Endothelial cell of umbilical vein (primary cell): Measurements from ENCODE around the gene BANF2. TPM values are rescaled to one million over a fixed set of nuclear protein-coding genes. Genes with fewer than 3 reads are reported as not detected.

Source experiments
- BruUV-seq: library from RNA; stranded (reverse); fragments of 400-500 nt; replicated peaks from 2 replicates; lab custom pipeline; 2021; lab: Mats Ljungman, UMichigan
- CTCF ChIA-PET: fragments of 300-600, 350-600 bp; sonication (Branson Sonifier 250); formaldehyde crosslinking; loops from one replicate; lab custom pipeline; 2021; ENCODE audit warnings: antibody characterized with exemption, inconsistent platforms; lab: Charles Lee
- POLR2A ChIA-PET: fragments of 300-600, 350-600 bp; sonication (Branson Sonifier 250); formaldehyde crosslinking; loops from one replicate; lab custom pipeline; 2021; ENCODE audit warnings: antibody characterized with exemption, inconsistent platforms; lab: Charles Lee
- DNase-seq: peaks from one replicate; pipeline ENCODE4 v3.0.0-alpha.2; 2011; ENCODE audit warnings: low read depth, low spot score
- FAIRE-seq: peaks from 2 replicates; lab custom pipeline; 2011; peaks lifted over from hg19 to GRCh38; lab: Jason Lieb, UNC
- H2AFZ ChIP-seq: 2 replicates; pipeline ENCODE4 v1.6.0; 2012; ENCODE audit warnings: low read depth, low read length, control low read depth, inconsistent platforms
- H3K27ac ChIP-seq: 2 replicates; pipeline ENCODE4 v1.5.1; 2011; ENCODE audit warnings: low read depth, mild to moderate bottlenecking, control low read depth, low read length, moderate library complexity; ENCODE audit not compliant: insufficient read depth
- H3K27me3 ChIP-seq, 2 experiments: 2 replicates each; pipeline versions ENCODE4 v1.6.0 to v1.6.1; 2011; ENCODE audit warnings: low read length in 2 of 2, mixed read lengths in 1 of 2; ENCODE audit not compliant: control insufficient read depth in 2 of 2, insufficient read depth in 2 of 2
- H3K36me3 ChIP-seq, 2 experiments: 2 replicates in 1 of 2; 3 replicates in 1 of 2; pipeline ENCODE4 v1.5.1; 2011; ENCODE audit warnings: low read length in 2 of 2, mild to moderate bottlenecking in 1 of 2, moderate library complexity in 1 of 2; ENCODE audit not compliant: control insufficient read depth in 2 of 2, insufficient read depth in 2 of 2; ENCODE audit errors: extremely low read depth in 1 of 2
- H3K4me1 ChIP-seq: 3 replicates; pipeline ENCODE4 v1.5.1; 2011; ENCODE audit warnings: mild to moderate bottlenecking, low read length; ENCODE audit not compliant: control insufficient read depth, insufficient read depth; ENCODE audit errors: extremely low read depth
- H3K4me2 ChIP-seq: 2 replicates; pipeline ENCODE4 v1.6.1; 2011; ENCODE audit warnings: low read length, control low read depth, mixed read lengths; ENCODE audit not compliant: insufficient read depth
- H3K4me3 ChIP-seq, 3 experiments: fragments of 200-600 bp in 1 of 3; sonication (generic), shearing (Covaris generic) in 1 of 3; replicated peaks in 1 of 3; 2 replicates each; pipeline ENCODE4 v1.5.1; 2011 to 2016; ENCODE audit warnings: control low read depth in 3 of 3, low read length in 3 of 3, mild to moderate bottlenecking in 2 of 3, inconsistent platforms in 1 of 3, low read depth in 1 of 3, moderate library complexity in 1 of 3; ENCODE audit not compliant: insufficient read depth in 1 of 3
- H3K79me2 ChIP-seq: 2 replicates; pipeline ENCODE4 v1.6.0; 2012; ENCODE audit warnings: low read length, inconsistent platforms; ENCODE audit not compliant: control insufficient read depth, insufficient read depth
- H3K9ac ChIP-seq: replicated peaks from 2 replicates; pipeline ENCODE3; 2011; ENCODE audit warnings: low read length, control low read depth; ENCODE audit not compliant: insufficient read depth; ENCODE audit errors: extremely low read depth
- H3K9me1 ChIP-seq: replicated peaks from 3 replicates; pipeline ENCODE4 v1.6.0; 2011; ENCODE audit warnings: mild to moderate bottlenecking, low read length; ENCODE audit not compliant: control insufficient read depth, insufficient read depth; ENCODE audit errors: extremely low read depth
- H3K9me3 ChIP-seq: replicated peaks from 2 replicates; pipeline ENCODE4 v1.5.1; 2012; ENCODE audit warnings: low read length, inconsistent platforms; ENCODE audit not compliant: control insufficient read depth, insufficient read depth
- H4K20me1 ChIP-seq: replicated peaks from 2 replicates; pipeline ENCODE3; 2011; ENCODE audit warnings: mild to moderate bottlenecking, low read length; ENCODE audit not compliant: control insufficient read depth, insufficient read depth; ENCODE audit errors: extremely low read depth
- EZH2 ChIP-seq: IDR thresholded peaks from 2 replicates; pipeline ENCODE4 v1.6.1; 2012; ENCODE audit warnings: borderline replicate concordance, low read depth, mild to moderate bottlenecking, moderate library complexity, low read length, inconsistent platforms; ENCODE audit not compliant: severe bottlenecking
- GATA2 ChIP-seq: IDR thresholded peaks from 2 replicates; pipeline ENCODE4 v1.7.0; 2011; ENCODE audit warnings: low read depth, mild to moderate bottlenecking, moderate library complexity, mixed read lengths, low read length; ENCODE audit not compliant: insufficient read length, insufficient read depth
- POLR2AphosphoS5 ChIP-seq: IDR thresholded peaks from 2 replicates; pipeline ENCODE4 v1.6.1; 2012; ENCODE audit warnings: low read depth, mild to moderate bottlenecking, control low read depth, low read length, moderate library complexity; ENCODE audit not compliant: insufficient read depth
- dilution Hi-C: fragments of 300-500 bp; cut with MboI; formaldehyde crosslinking; loops from one replicate; pipeline ENCODE4 v1.15.0; 2019; ENCODE audit warnings: low sequenced_read_pairs; ENCODE audit not compliant: extremely low pct_ligation_motif_present
- intact Hi-C: fragments of 100-400 bp; cut with micrococcal nuclease; formaldehyde crosslinking; loops from one replicate; pipeline ENCODE4 v1.10.0; 2022
- polyA plus RNA-seq, 4 experiments: library from polyadenylated mRNA; depleted of rRNA in 3 of 4; stranded (reverse) in 3 of 4; unstranded in 1 of 4; fragments of >200 nt; gene quantifications; 2 replicates each; pipeline versions ENCODE4 v1.2.1 to v1.2.3, GENCODE V29; 2011 to 2012; ENCODE audit warnings: missing spikeins in 1 of 4
- total RNA-seq: library from RNA; stranded (reverse); gene quantifications from 2 replicates; pipeline ENCODE4 v1.2.3, GENCODE V29; 2021
- TF ChIP-seq, protein P1 (sequence below): IDR thresholded peaks from 2 replicates; pipeline ENCODE4 v1.6.1; 2011; ENCODE audit not compliant: insufficient read depth, insufficient read length

Gene BANF2
- total and polyA plus RNA-seq, 2 donors (not counting 3 experiments of a cell fraction or from before 2014, with no cell fraction given): not detected

DNA sequence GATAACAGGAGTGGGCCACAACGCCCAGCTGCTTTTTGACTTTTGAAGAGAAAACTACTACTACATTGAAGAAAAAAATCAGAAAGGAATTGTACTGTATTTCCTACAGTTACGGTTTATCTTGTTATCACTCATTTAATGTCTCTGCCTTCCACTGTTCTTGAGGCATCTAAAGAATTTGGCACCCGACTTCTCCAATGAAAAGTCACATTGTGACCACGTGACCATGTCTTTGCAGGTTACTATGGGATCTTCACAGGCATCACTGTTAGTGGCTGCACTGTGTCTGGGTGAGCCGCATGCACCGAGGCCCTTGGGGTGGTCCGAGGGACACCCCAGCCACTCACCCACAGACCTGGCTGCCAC lies 44.5 kb upstream of the BANF2 start:
- no peak for FAIRE-seq
- DNase-seq: no peak
- Histone ChIP-seq H3K36me3 (peaks cover 20 to 28% of the 10 kb centered on the region in 2 experiments), H3K9me3 (no peaks in the 10 kb centered on the region), H4K20me1 (no peaks in the 10 kb centered on the region), H2AFZ (no peak overlapping the region), H3K27me3 (no peaks in the 10 kb centered on the region), H3K9ac (no peak overlapping the region), H3K79me2 (peaks cover 45% of the 10 kb centered on the region), H3K4me3 (no peak overlapping the region), H3K4me1 (peaks cover 5% of the 10 kb centered on the region), H3K27ac (peak overlapping the region; percentile 29), H3K4me2 (no peak overlapping the region), H3K9me1 (no peaks in the 10 kb centered on the region)
- dilution Hi-C loops: no loop called here
- intact Hi-C loops: loop anchor here (1.0 kb wide), 5 partner anchors 10 to 341 kb away; partner anchors contain the start of gene RRBP1
- no TSS peak for BruUV-seq
- TF ChIP-seq GATA2: no peak
- TF ChIP-seq, protein P1, sequence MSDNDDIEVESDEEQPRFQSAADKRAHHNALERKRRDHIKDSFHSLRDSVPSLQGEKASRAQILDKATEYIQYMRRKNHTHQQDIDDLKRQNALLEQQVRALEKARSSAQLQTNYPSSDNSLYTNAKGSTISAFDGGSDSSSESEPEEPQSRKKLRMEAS: peak; percentile 11
- ChIA-PET POLR2A (no interaction called here), CTCF (interaction anchor here (0.7 to 3.8 kb wide), 16 partner anchors 9 to 308 kb away, joined by 3 to 51 read pairs (median 4); partner anchors contain the start of gene RRBP1)

DNA sequence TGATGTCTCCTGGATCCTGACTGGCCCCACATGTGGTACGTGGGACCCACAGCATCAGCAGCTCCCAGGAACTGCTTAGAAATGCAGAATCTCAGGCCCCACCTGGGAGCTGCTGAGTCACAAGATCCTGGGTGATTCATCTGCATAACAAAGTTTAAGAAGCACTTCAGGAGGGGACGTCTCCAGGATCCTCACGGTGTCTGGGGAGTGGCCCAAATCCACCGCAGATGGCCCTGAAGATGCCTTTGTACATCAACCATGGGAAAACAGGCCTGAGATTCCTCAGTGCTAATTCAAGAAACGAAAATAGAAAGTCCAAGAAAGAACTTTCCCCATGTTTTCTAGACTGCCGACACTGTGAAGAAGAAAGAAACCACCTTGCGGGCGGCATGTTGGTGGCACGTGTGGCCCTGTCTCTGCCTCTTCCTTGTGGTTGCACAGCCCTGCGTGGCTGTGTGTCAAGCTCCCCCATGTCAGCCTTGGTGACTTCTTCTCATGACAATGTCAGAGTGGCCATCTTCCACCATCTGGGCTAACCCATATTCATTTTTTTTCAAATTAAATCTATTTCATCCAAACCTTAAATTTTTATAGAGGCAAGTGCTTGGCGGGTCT lies 43.8 kb upstream of the BANF2 start:
- H3K27ac ChIP-seq: no peak overlapping the region
- no peak overlapping the region for H3K9ac ChIP-seq
- dilution Hi-C loops: no loop called here
- peak; percentile 21 for FAIRE-seq
- POLR2A ChIA-PET: no interaction called here
- no peaks in the 10 kb centered on the region for H4K20me1 ChIP-seq
- H3K4me3 ChIP-seq: no peak overlapping the region
- no peak for DNase-seq
- CTCF ChIA-PET: interaction anchor here (1.1 to 3.8 kb wide), 7 partner anchors 9 to 308 kb away, joined by 3 to 51 read pairs (median 6); partner anchors contain the start of gene RRBP1
- H3K4me1 ChIP-seq: peaks cover 5% of the 10 kb centered on the region
- TF ChIP-seq POLR2AphosphoS5: no peak
- no peak for TF ChIP-seq EZH2
- TF ChIP-seq, protein P1: no peak
- peaks cover 20 to 27% of the 10 kb centered on the region in 2 experiments for H3K36me3 ChIP-seq
- H3K79me2 ChIP-seq: peaks cover 48% of the 10 kb centered on the region
- no peaks in the 10 kb centered on the region for H3K27me3 ChIP-seq
- no peak overlapping the region for H3K4me2 ChIP-seq
- no TSS peak for BruUV-seq
- no peak overlapping the region for H2AFZ ChIP-seq
- intact Hi-C loops: loop anchor here (1.0 kb wide), 5 partner anchors 9 to 340 kb away; partner anchors contain the start of gene RRBP1
- no peaks in the 10 kb centered on the region for H3K9me3 ChIP-seq
- H3K9me1 ChIP-seq: no peaks in the 10 kb centered on the region
